OCI-LY7 (cell line): ENCODE data around the gene KIF3A.

Source experiments
- EZH2phosphoT487 ChIP-seq: fragments of 200-600 bp; sonication (generic); IDR thresholded peaks from 2 replicates; pipeline ENCODE4 v1.6.1; 2018; ENCODE audit warnings: low read depth, borderline replicate concordance, mild to moderate bottlenecking, mixed run types, antibody characterized with exemption, low read length, moderate library complexity, mixed read lengths
- TF ChIP-seq, protein P1 (sequence below): fragments of 200-600 bp; sonication (generic); conservative IDR thresholded peaks from 2 replicates; pipeline ENCODE4 v1.5.1; 2014; ENCODE audit warnings: mild to moderate bottlenecking, antibody characterized with exemption, low read length, moderate library complexity, mixed read lengths

DNA sequence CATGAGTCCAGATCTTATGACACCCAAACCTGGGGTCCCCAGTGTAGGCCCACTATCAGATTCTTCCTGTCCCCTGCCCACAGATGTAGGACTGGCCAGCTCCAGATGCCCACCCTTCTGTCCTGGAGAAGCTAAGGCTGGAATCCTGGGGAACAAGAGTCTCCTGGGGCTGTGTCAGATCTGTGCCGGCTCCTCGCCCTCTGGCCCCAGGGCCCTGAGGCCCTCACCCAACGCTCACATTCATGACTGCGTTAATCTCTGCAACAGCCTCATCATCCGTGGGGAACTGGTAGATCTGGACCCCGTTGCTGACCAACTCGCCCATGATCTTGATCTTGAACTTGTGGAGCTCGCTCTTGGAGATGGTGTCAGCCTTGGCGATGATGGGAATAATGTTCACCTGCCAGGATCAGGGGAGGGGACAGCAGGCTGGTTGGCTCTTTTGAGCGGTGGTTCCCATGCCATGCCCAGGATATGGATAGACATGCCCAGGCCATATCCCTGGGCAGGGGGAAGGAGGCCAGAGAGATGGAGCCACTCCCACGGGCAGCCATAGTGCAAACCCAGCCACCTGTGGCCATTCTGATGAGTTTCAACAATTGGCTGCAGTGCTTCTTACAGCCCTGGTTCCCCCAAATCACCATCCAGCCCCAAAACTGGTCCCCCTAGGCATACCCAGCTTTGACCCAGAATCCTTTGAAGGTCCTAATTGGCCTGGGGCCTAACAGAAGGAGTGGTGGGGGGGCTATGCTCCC is 25.1 kb upstream of the KIF3A start:
- TF ChIP-seq, protein P1, sequence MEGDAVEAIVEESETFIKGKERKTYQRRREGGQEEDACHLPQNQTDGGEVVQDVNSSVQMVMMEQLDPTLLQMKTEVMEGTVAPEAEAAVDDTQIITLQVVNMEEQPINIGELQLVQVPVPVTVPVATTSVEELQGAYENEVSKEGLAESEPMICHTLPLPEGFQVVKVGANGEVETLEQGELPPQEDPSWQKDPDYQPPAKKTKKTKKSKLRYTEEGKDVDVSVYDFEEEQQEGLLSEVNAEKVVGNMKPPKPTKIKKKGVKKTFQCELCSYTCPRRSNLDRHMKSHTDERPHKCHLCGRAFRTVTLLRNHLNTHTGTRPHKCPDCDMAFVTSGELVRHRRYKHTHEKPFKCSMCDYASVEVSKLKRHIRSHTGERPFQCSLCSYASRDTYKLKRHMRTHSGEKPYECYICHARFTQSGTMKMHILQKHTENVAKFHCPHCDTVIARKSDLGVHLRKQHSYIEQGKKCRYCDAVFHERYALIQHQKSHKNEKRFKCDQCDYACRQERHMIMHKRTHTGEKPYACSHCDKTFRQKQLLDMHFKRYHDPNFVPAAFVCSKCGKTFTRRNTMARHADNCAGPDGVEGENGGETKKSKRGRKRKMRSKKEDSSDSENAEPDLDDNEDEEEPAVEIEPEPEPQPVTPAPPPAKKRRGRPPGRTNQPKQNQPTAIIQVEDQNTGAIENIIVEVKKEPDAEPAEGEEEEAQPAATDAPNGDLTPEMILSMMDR, result no peak
- no peak for TF ChIP-seq EZH2phosphoT487
